Activated T-helper 17 cell treated with anti-CD3 and anti-CD28 coated beads, Interleukin-2, amount 50 U/mL, for 72 hours (primary cell): ENCODE results near the gene F7. TPM values are rescaled to one million over a fixed set of nuclear protein-coding genes. Genes with fewer than 3 reads are reported as not detected.
"Not testable (repeated sequence)": the region's sequence is repeated elsewhere in the genome, so short reads cannot be mapped to it uniquely, and the experiment has no call there.

Experiments used
- ATAC-seq: fragments of 150-1000 bp; cut with Tn5 transposase; replicated peaks from 2 replicates; pipeline ENCODE4 v1.10.0; 2021; ENCODE audit warnings: mild to moderate bottlenecking, moderate library complexity
- H3K27ac Mint-ChIP-seq: one replicate; pipeline ENCODE4 v1.8.0; 2022; ENCODE audit warnings: mixed read lengths
- H3K27me3 Mint-ChIP-seq: one replicate; pipeline ENCODE4 v1.8.0; 2022; ENCODE audit warnings: mixed read lengths
- H3K36me3 Mint-ChIP-seq: one replicate; pipeline ENCODE4 v1.8.0; 2022; ENCODE audit warnings: low read depth, mild to moderate bottlenecking, mixed read lengths
- H3K4me1 Mint-ChIP-seq: one replicate; pipeline ENCODE4 v1.8.0; 2022; ENCODE audit warnings: mixed read lengths
- H3K4me3 Mint-ChIP-seq: one replicate; pipeline ENCODE4 v1.8.0; 2022; ENCODE audit warnings: mild to moderate bottlenecking, mixed read lengths
- H3K9me3 Mint-ChIP-seq: one replicate; pipeline ENCODE4 v1.8.0; 2022; ENCODE audit warnings: mixed read lengths
- total RNA-seq, 2 donors: library from RNA; stranded (reverse); gene quantifications; one replicate each; pipeline ENCODE4 v1.2.3, GENCODE V29; 2022

The F7 gene
- under 1 TPM in 1 of 2 donors, not detected in 1; 0.40 TPM for total RNA-seq

GRCh38 chr13:113105032-113105920, at the start of gene F7:
Gene F7, plus strand, starts transcription at chr13:113105791. Its CDS starts 51 bp downstream, at chr13:113105842.
- no peak within 1 kb of the TSS for H3K4me3 Mint-ChIP-seq
- no peaks in the 10 kb centered on the region for H3K4me1 Mint-ChIP-seq
- peaks cover 7% of the 10 kb centered on the region for H3K36me3 Mint-ChIP-seq
- no peak for ATAC-seq
- no peaks in the 10 kb centered on the region for H3K27me3 Mint-ChIP-seq
- no peaks in the 10 kb centered on the region for H3K9me3 Mint-ChIP-seq
- no peak within 1 kb of the TSS for H3K27ac Mint-ChIP-seq

DNA sequence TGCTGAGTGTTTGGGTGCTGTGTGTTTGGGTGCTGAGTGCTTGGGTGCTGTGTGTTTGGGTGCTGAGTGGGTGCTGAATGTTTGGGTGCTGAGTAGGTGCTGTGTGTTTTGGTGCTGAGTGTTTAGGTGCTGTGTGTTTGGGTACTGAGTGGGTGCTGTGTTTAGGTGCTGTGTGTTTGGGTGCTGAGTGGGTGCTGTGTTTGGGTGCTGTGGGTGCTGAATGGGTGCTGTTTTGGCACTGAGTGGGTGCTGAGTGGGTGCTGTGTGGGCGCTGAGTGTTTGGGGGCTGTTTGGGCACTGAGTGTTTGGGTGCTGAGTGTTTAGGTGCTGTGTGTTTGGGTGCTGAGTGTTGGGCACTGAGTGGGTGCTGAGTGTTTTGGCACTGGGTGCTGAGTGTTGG, 48.5 kb upstream of the F7 start:
- Mint-ChIP-seq H3K27ac (no peak overlapping the region), H3K4me1 (no peaks in the 10 kb centered on the region), H3K27me3 (no peaks in the 10 kb centered on the region), H3K9me3 (no peaks in the 10 kb centered on the region), H3K36me3 (no peaks in the 10 kb centered on the region), H3K4me3 (no peak overlapping the region)
- ATAC-seq: no peak

DNA sequence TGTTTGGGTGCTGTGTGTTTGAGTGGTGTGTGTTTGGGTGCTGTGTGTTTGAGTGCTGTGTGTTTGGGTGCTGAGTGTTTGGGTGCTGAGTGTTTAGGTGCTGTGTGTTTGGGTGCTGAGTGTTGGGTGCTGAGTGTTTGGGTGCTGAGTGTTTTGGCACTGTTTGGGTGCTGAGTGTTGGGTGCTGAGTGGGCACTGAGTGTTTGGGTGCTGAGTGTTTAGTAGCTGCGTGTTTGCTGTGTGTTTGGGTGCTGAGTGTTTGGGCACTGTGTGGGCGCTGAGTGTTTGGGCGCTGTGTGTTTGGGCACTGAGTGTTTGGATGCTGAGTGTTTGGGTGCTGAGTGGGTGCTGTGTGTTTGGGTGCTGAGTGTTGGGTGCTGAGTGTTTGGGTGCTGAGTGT, 48.0 kb upstream of the F7 start:
- H3K27me3 Mint-ChIP-seq, ATAC-seq, H3K36me3 Mint-ChIP-seq, H3K9me3 Mint-ChIP-seq, H3K4me1 Mint-ChIP-seq, H3K27ac Mint-ChIP-seq, H3K4me3 Mint-ChIP-seq: not testable (repeated sequence)

DNA sequence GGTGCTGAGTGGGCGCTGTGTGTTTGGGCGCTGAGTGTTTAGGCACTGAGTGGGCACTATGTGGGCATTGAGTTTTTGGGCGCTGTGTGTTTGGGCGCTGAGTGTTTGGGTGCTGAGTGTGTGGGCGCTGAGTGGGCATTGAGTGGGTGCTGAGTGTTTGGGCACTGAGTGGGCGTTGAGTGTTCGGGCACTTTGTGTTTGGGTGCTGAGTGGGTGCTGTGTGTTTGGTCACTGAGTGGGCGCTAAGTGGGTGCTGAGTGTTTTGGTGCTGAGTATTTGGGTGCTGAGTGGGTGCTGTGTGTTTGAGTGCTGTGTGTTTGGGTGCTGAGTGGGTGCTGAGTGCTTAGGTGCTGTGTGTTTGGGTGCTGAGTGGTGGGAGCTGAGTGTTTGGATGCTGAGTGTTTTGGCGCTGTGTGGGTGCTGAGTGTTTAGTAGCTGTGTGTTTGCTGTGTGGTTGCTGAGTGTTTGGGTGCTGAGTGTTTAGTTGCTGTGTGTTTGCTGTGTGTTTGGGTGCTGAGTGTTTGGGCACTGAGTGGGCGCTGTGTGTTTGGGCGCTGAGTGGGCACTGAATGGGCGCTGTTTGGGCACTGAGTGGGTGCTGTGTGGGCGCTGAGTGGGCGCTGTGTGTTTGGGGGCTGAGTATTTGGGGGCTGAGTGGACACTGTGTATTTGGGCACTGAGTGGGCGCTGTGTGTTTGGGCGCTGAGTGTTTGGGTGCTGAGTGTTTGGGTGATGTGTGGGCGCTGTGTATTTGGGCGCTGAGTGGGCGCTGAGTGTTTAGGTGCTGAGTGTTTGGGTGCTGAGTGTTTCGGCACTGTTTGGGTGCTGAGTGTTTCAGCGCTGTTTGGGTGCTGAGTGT, 47.2 kb upstream of the F7 start:
- Mint-ChIP-seq H3K4me3 (no peak overlapping the region), H3K4me1 (no peaks in the 10 kb centered on the region), H3K36me3 (no peaks in the 10 kb centered on the region), H3K27me3 (no peaks in the 10 kb centered on the region), H3K9me3 (no peaks in the 10 kb centered on the region), H3K27ac (no peak overlapping the region)
- no peak for ATAC-seq

DNA sequence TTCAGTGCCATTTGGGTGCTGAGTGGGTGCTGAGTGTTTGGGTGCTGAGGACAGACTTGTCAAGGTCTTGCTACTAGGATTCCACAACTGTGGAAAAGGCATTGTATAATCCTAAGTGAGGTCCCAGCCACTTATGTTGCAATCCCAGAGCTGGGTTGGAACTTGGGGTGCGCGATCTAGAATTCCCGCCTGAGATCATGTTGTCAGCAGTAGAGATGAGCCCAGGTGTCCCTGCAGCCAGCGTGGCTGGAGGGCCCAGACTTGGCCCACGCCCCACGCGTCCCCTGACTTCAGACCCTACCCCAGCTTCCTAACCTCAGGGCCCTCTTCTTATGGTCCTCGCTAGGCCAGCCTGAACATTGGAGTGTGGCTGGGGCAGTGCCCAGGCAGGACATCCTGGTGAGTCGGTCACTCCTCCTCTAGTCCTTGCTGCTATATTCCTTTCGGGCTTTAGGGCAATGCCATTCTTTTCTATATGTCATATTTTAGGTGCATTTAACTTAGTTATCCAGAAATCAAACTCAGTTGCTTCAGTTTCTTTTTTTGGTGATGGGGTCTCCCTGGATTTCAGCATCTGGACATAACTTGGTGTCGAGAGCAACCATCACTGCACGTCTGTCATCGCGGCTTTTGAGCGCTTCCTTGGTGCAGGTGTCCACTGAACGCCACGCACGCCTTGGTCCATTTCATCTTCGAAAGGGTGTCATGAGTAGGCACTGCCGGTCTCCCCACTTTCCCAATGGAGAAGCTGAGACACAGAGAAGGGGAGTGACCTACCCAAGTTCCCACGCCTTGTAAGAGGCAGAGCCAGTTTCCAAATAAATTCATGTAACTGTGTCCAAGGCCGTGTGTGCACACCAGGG, 46.4 kb upstream of the F7 start:
- H3K9me3 Mint-ChIP-seq: no peaks in the 10 kb centered on the region
- no peak overlapping the region for H3K4me3 Mint-ChIP-seq
- H3K4me1 Mint-ChIP-seq: no peaks in the 10 kb centered on the region
- no peaks in the 10 kb centered on the region for H3K27me3 Mint-ChIP-seq
- H3K27ac Mint-ChIP-seq: no peak overlapping the region
- no peak for ATAC-seq
- no peaks in the 10 kb centered on the region for H3K36me3 Mint-ChIP-seq

- H3K27me3 Mint-ChIP-seq: no peaks in the 10 kb centered on the region
- no peak overlapping the region for H3K27ac Mint-ChIP-seq
- no peak for ATAC-seq
- no peaks in the 10 kb centered on the region for H3K9me3 Mint-ChIP-seq
- no peaks in the 10 kb centered on the region for H3K4me1 Mint-ChIP-seq
- H3K36me3 Mint-ChIP-seq: no peaks in the 10 kb centered on the region
- no peak overlapping the region for H3K4me3 Mint-ChIP-seq
Measured at GRCh38 chr13:113059891-113060290, 45.7 kb upstream of the F7 start.

DNA sequence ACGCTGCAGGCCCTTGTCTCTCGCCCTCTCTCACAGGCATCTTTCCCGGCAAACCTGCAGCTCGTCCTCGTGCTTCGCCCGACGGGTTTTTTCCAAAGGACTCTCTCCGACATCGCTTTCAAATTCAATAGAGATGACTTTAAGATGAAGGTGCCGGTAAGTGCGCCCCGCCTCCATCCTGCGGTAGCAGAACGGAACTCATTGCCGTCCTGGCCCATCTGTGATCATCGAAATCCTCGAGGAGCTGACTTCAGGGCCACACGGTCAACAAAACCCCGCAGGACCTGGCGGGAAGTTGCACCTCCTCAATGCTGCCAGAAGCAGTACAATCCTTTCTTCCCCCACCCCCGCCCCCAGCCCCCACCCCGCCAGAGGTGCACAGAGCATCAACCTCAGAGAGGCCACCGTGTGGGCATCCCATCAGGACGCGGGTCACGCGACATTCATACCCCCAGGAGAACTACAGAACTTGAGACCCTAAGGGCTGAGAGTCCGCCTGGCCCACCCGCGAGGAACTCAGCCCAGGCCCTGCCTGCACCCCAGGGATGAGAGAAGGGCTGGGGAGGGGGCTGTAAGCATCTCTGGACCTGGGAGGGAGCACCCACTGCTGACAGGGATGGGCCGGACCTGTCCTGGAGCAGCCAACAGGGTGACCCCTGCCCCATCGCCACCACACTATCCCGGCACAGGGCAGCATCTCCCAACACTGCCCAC, 44.9 kb upstream of the F7 start:
- Mint-ChIP-seq H3K27ac (no peak overlapping the region), H3K4me3 (no peak overlapping the region), H3K27me3 (no peaks in the 10 kb centered on the region), H3K9me3 (no peaks in the 10 kb centered on the region), H3K36me3 (no peaks in the 10 kb centered on the region), H3K4me1 (no peaks in the 10 kb centered on the region)
- no peak for ATAC-seq

DNA sequence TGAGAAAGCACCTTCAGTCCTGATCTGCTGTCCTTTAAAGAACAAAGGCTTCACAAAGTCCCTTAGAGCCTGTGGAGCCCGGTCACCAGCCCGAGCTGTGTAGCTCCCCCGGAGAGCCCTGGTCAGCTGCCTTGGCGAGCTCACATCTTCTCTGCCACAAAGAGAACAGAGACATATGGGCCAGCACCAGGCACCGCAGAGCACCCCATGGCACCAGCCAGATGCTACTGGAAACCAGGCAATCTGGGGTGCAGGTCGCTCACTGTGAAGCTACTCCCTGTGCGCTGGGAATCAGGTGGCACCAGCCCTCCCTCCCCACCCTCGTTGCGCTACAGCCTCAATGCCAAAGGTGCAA, 44.3 kb upstream of the F7 start:
- H3K9me3 Mint-ChIP-seq: no peaks in the 10 kb centered on the region
- H3K27me3 Mint-ChIP-seq: no peaks in the 10 kb centered on the region
- no peak for ATAC-seq
- no peaks in the 10 kb centered on the region for H3K4me1 Mint-ChIP-seq
- no peak overlapping the region for H3K27ac Mint-ChIP-seq
- no peak overlapping the region for H3K4me3 Mint-ChIP-seq
- no peaks in the 10 kb centered on the region for H3K36me3 Mint-ChIP-seq

GRCh38 chr13:113061796-113062425, 43.7 kb upstream of the F7 start:
- H3K9me3 Mint-ChIP-seq: no peaks in the 10 kb centered on the region
- no peaks in the 10 kb centered on the region for H3K4me1 Mint-ChIP-seq
- H3K27me3 Mint-ChIP-seq: no peaks in the 10 kb centered on the region
- no peak for ATAC-seq
- H3K27ac Mint-ChIP-seq: no peak overlapping the region
- no peak overlapping the region for H3K4me3 Mint-ChIP-seq
- no peaks in the 10 kb centered on the region for H3K36me3 Mint-ChIP-seq

DNA sequence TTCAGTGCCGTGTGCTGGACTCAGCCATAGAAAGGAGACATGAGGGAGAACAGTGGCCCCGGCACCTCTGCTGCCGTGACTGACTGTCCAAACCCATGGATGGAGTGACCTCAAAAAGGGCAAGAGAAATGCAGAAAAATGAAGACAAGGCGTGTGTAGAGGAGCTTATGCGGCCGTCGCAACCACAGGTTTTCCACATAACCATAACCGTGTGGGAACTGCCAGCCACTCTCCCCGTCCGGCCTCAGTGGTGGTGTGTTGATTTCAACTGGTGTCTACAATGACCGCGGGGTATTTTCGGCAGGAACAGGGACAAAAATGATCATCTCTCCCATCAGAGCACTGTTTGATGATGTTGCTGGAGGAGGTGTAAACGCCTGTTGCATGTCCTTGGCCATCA, 42.9 kb upstream of the F7 start:
- H3K36me3 Mint-ChIP-seq: no peaks in the 10 kb centered on the region
- no peaks in the 10 kb centered on the region for H3K4me1 Mint-ChIP-seq
- no peak overlapping the region for H3K27ac Mint-ChIP-seq
- no peak overlapping the region for H3K4me3 Mint-ChIP-seq
- ATAC-seq: no peak
- no peaks in the 10 kb centered on the region for H3K9me3 Mint-ChIP-seq
- H3K27me3 Mint-ChIP-seq: no peaks in the 10 kb centered on the region

DNA sequence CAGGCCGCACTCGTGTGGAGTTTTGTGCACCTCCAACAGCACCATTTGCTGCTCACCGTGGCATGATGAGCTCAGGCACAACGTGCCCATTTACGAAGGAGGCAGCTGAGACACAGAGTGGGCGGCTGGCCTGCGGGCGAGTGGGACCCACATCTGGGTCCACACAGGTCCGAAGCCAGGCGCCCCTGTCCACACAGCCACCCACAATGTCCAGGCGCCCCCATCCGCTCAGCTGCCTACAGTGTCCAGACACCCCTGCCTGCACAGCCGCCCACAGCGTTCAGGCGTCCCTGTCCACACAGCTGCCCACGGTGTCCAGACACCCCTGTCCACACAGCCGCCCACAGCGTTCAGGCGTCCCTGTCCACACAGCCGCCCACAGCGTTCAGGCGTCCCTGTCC, 42.5 kb upstream of the F7 start:
- H3K4me1 Mint-ChIP-seq: no peaks in the 10 kb centered on the region
- H3K4me3 Mint-ChIP-seq: no peak overlapping the region
- ATAC-seq: no peak
- H3K27me3 Mint-ChIP-seq: no peaks in the 10 kb centered on the region
- H3K9me3 Mint-ChIP-seq: no peaks in the 10 kb centered on the region
- no peak overlapping the region for H3K27ac Mint-ChIP-seq
- no peaks in the 10 kb centered on the region for H3K36me3 Mint-ChIP-seq

DNA sequence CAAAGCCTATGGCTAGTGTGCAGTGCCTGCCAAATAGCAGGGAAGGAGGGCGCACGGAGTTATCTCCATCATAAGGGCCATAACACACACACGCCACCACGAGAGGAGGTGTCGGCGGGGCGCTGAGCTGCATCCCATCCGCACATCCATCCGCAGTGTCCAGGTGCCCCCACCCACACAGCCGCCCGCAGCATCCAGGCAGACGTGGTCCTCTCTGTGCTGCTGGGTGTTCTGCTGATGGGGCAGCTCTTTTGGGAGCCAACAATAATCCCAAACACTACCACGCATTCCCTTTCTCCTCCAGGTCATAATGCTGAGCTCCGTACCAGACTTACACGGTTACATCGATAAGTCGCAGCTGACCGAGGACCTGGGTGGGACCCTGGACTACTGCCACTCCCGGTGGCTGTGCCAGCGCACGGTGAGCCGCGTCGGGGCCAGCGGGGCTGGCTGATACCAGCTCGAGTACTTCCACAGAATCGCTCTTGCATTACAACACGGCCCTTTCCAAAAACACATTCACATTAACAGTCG, 41.5 kb upstream of the F7 start:
- no peak for ATAC-seq
- no peaks in the 10 kb centered on the region for H3K9me3 Mint-ChIP-seq
- no peak overlapping the region for H3K27ac Mint-ChIP-seq
- no peak overlapping the region for H3K4me3 Mint-ChIP-seq
- H3K27me3 Mint-ChIP-seq: no peaks in the 10 kb centered on the region
- no peaks in the 10 kb centered on the region for H3K4me1 Mint-ChIP-seq
- H3K36me3 Mint-ChIP-seq: no peaks in the 10 kb centered on the region

DNA sequence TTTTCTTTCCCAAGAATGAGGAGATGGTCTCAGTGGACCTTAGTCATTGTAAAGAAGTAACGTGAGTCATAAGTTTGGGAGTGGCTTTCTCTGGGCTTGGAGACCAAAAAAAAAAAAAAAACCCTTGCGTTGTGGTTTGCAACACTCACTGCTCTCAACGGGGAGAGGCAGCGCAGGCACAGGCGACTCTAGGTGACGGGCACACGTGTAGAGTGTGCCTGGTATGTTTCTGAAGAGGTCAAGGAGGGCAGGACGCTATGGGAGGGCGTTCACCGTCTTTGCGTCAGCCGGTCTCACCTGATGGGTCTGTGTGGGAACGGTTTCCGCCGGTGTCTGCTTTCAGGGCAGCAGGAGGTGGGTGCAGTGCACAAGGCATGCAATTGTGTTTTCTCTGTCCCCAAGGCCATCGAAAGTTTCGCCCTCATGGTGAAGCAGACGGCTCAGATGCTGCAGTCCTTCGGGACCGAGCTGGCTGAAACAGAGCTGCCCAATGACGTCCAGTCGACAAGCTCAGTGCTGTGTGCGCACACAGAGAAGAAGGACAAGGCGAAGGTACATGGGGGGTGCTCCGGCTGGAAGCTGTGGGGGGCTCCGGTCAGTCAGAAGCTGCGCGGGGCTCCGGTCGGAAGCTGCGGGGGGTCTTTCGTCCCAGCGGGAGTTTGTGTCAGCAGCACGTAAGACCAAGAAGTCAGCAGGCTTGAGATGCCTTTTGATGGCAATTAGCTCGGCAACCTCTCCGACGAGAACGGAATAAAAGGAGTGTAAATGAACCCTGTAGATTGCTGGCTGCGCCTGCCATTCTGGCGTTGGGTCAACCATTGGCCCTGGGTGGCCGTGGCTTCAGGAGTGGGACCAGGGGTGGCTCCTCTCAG, 40.8 kb upstream of the F7 start:
- no peaks in the 10 kb centered on the region for H3K36me3 Mint-ChIP-seq
- H3K27ac Mint-ChIP-seq: no peak overlapping the region
- no peak for ATAC-seq
- H3K4me3 Mint-ChIP-seq: no peak overlapping the region
- H3K9me3 Mint-ChIP-seq: no peaks in the 10 kb centered on the region
- H3K4me1 Mint-ChIP-seq: no peaks in the 10 kb centered on the region
- no peaks in the 10 kb centered on the region for H3K27me3 Mint-ChIP-seq
